ENCODE data around the gene ENTPD1. TPM values are rescaled to one million over a fixed set of nuclear protein-coding genes. Genes with fewer than 3 reads are reported as not detected.

ENTPD1 gene
- total RNA-seq, 1 experiment from 2014 or later, result 0.37 TPM

- TF ChIP-seq, protein P1, sequence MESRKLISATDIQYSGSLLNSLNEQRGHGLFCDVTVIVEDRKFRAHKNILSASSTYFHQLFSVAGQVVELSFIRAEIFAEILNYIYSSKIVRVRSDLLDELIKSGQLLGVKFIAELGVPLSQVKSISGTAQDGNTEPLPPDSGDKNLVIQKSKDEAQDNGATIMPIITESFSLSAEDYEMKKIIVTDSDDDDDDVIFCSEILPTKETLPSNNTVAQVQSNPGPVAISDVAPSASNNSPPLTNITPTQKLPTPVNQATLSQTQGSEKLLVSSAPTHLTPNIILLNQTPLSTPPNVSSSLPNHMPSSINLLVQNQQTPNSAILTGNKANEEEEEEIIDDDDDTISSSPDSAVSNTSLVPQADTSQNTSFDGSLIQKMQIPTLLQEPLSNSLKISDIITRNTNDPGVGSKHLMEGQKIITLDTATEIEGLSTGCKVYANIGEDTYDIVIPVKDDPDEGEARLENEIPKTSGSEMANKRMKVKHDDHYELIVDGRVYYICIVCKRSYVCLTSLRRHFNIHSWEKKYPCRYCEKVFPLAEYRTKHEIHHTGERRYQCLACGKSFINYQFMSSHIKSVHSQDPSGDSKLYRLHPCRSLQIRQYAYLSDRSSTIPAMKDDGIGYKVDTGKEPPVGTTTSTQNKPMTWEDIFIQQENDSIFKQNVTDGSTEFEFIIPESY (IDR thresholded peaks at IDR 0.05; ENCODE audit: extremely low read depth, insufficient replicate concordance, low read length), result no peak
- no peak for TF ChIP-seq ATF3 (IDR thresholded peaks at IDR 0.05)
- no peak for TF ChIP-seq CBX3 (IDR thresholded peaks at IDR 0.05; ENCODE audit: low read depth)
- TF ChIP-seq POLR2A (IDR thresholded peaks at IDR 0.05; ENCODE audit: borderline replicate concordance, extremely low read depth, insufficient read depth, insufficient read length), result no peak
- no peak for TF ChIP-seq RAD21 (IDR thresholded peaks at IDR 0.05; ENCODE audit: low read depth)
- TF ChIP-seq POLR2AphosphoS5 (IDR thresholded peaks at IDR 0.05; ENCODE audit: low read depth, low read length), result no peak
Observed at GRCh38 chr10:95782318-95782717, 26.4 kb downstream of the ENTPD1 start (continued).

DNA sequence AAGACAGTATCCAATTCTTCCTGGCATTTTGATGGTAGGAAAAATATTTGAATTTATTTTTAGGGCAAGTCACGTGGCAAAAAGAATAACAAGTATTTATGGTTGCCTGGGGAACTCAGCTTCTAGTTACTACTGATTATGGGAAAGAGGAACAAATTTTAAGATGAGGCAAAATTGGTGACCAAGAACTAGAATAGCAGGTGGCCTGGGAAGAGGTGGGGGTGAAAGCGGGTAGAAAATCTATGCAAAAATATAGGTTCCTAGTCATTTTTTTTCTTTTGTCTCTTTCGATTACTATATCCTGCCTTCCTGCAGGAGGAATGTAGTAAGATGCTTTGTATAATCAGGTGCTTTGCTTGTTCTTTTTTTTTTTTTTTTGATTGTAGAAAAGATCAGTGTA, 27.8 kb downstream of the ENTPD1 start:
- no peak overlapping the region for H3K4me2 ChIP-seq (ENCODE audit: low read length)
- no peak overlapping the region for H2AFZ ChIP-seq (ENCODE audit: low read depth, low read length, poor library complexity, severe bottlenecking)
- no peaks in the 10 kb centered on the region for H3K9me2 ChIP-seq (ENCODE audit: insufficient read depth)
- ChIA-PET CTCF (no interaction called here), RAD21 (ENCODE audit: low non-redundant PET in 1 of 2, low total read pairs in 2 of 2, uncharacterized antibody in 2 of 2, unreplicated experiment in 2 of 2) (no interaction called here), POLR2A (no interaction called here)
- no peak for DNase-seq (ENCODE audit: low read depth, low spot score)
- no peak for ATAC-seq
- no peak overlapping the region for H3K27ac ChIP-seq (ENCODE audit: low read depth, low read length)
- BruUV-seq (replicated peaks), result no TSS peak
- H3K36me3 ChIP-seq (ENCODE audit: control insufficient read depth in 1 of 2, insufficient read depth in 2 of 2, low read length in 2 of 2), result no peaks in the 10 kb centered on the region
- H3K4me3 ChIP-seq (replicated peaks in 1 of 2; ENCODE audit: low read depth in 1 of 2, low read length in 2 of 2), result no peak overlapping the region
- no peaks in the 10 kb centered on the region for H3K27me3 ChIP-seq (ENCODE audit: insufficient read depth, low read length)
- no peak overlapping the region for H3K9ac ChIP-seq (ENCODE audit: low read length)
- no peaks in the 10 kb centered on the region for H3K4me1 ChIP-seq (ENCODE audit: control insufficient read depth in 1 of 2, insufficient read depth in 2 of 2, low read length in 2 of 2)
- intact Hi-C loops (cut with micrococcal nuclease), result no loop called here
- no peaks in the 10 kb centered on the region for H3K9me3 ChIP-seq (ENCODE audit: control insufficient read depth in 1 of 2, insufficient read depth in 1 of 2, low read depth in 1 of 2, low read length in 2 of 2)
- no peaks in the 10 kb centered on the region for H3K79me2 ChIP-seq (ENCODE audit: insufficient read depth, low read length)
- no peaks in the 10 kb centered on the region for H4K20me1 ChIP-seq (ENCODE audit: insufficient read depth)
- TF ChIP-seq POLR2AphosphoS5 (IDR thresholded peaks at IDR 0.05; ENCODE audit: low read depth, low read length) (no peak), EZH2phosphoT487 (IDR thresholded peaks at IDR 0.05; ENCODE audit: borderline replicate concordance) (no peak), ZNF274 (IDR thresholded peaks at IDR 0.05; ENCODE audit: low read depth, low read length) (no peak), TCF7L2 (IDR thresholded peaks at IDR 0.05; ENCODE audit: borderline replicate concordance, extremely low read depth, insufficient read depth, insufficient read length) (no peak), ZFX (IDR thresholded peaks at IDR 0.05) (no peak), SP1 (IDR thresholded peaks at IDR 0.05; ENCODE audit: low read depth) (no peak), CEBPB (IDR thresholded peaks at IDR 0.05; ENCODE audit: low read depth) (no peak), ATF3 (IDR thresholded peaks at IDR 0.05) (no peak)
- TF ChIP-seq, protein P2, sequence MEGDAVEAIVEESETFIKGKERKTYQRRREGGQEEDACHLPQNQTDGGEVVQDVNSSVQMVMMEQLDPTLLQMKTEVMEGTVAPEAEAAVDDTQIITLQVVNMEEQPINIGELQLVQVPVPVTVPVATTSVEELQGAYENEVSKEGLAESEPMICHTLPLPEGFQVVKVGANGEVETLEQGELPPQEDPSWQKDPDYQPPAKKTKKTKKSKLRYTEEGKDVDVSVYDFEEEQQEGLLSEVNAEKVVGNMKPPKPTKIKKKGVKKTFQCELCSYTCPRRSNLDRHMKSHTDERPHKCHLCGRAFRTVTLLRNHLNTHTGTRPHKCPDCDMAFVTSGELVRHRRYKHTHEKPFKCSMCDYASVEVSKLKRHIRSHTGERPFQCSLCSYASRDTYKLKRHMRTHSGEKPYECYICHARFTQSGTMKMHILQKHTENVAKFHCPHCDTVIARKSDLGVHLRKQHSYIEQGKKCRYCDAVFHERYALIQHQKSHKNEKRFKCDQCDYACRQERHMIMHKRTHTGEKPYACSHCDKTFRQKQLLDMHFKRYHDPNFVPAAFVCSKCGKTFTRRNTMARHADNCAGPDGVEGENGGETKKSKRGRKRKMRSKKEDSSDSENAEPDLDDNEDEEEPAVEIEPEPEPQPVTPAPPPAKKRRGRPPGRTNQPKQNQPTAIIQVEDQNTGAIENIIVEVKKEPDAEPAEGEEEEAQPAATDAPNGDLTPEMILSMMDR (IDR thresholded peaks at IDR 0.05 in 2 of 3, conservative IDR thresholded peaks at IDR 0.05 in 1 of 3; ENCODE audit: borderline replicate concordance in 1 of 3, insufficient read depth in 1 of 3, low read depth in 2 of 3, low read length in 2 of 3), result no peak
- TF ChIP-seq, protein P1 (IDR thresholded peaks at IDR 0.05; ENCODE audit: extremely low read depth, insufficient replicate concordance, low read length), result no peak
- TF ChIP-seq, protein P3, sequence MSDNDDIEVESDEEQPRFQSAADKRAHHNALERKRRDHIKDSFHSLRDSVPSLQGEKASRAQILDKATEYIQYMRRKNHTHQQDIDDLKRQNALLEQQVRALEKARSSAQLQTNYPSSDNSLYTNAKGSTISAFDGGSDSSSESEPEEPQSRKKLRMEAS (IDR thresholded peaks at IDR 0.05), result no peak
